ENCODE measurements around the gene DHX35.

- no peak for TF ChIP-seq CTCF (IDR thresholded peaks at IDR 0.05)
- TF ChIP-seq POLR2A (IDR thresholded peaks at IDR 0.05): no peak
Observed at GRCh38 chr20:38987777-38988176, 25.6 kb downstream of the DHX35 start.

Data from ovary (tissue), 3 donors.